ENCODE measurements around the gene FAM234B. TPM values are rescaled to one million over a fixed set of nuclear protein-coding genes. Genes with fewer than 3 reads are reported as not detected.

FAM234B gene
- total RNA-seq, 1 experiment from 2014 or later: 6.8 TPM

DNA sequence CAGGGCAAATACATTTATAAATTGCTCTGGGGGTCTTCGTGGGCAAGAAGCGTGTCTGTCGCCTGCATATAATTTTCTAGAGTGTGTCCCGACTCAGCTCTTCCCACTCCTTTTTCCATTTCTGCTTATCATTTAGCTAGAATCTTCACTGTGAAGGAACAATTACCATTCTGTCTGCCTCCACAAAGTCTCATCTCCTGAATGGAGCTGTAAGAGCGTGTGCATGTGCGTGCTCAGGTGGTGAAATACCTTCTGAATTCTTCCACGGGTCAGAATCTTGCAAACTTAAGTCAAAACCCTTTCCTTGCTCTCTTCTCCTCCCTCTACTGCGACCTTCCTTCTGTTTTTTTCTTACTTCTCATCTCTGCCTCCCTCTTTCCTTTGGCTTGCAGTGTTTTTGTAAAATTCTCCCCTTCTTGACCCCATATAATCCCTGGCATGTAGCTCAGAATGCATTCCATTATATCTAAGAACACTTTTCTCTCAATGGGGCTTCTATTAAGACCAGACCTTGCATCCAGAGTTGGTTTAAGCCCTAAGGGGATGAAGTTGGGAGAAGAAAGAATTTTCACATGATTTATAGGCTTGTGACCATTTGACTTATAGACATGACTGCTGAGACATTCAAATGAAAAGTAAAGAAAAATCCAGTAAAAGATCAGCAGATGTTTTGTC lies 84.2 kb downstream of the FAM234B start:
- no peaks in the 10 kb centered on the region for H3K36me3 ChIP-seq
- no peak overlapping the region for H3K4me3 ChIP-seq
- no peak for DNase-seq (ENCODE audit: low read depth in 1 of 2, low spot score in 2 of 2)
- H3K27me3 ChIP-seq (replicated peaks): no peaks in the 10 kb centered on the region
- H3K9me3 ChIP-seq (replicated peaks): no peaks in the 10 kb centered on the region
- H3K27ac ChIP-seq: no peak overlapping the region
- H3K4me1 ChIP-seq (replicated peaks): peaks cover 35% of the 10 kb centered on the region

DNA sequence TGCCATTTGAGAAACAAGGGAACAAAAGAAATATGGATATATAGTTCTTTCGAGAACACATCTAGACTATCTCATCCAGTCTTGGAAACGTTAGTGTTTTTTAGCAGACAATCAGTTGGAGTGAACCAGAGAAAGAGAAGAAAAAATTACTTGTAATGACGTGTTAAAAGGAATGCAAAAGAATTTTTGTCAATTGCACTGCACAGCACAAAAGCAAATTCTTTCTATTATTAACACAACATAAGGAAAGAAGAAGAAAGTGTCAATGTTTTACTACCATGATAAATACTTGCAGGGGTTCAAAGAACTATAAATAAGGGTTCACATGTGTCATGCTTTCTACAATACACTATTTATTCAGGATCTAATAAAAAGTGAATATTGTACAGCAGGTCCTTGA lies 86.8 kb downstream of the FAM234B start:
- Histone ChIP-seq H3K4me1 (replicated peaks) (peaks cover 25% of the 10 kb centered on the region), H3K27ac (no peak overlapping the region), H3K9me3 (replicated peaks) (no peaks in the 10 kb centered on the region), H3K4me3 (no peak overlapping the region), H3K27me3 (replicated peaks) (no peaks in the 10 kb centered on the region), H3K36me3 (no peaks in the 10 kb centered on the region)
- peak in 1 of 2 experiments; percentile 11 for DNase-seq (ENCODE audit: low read depth in 1 of 2, low spot score in 2 of 2)

Other genes with a start within 250 kb of the FAM234B start
- 86.1 and 148 TPM in 2 replicates for gene DDX47, start 231.0 kb upstream of the FAM234B start, total RNA-seq (2014; rRNA removed; shearing (Covaris generic))
- 1.6 and 2.8 TPM in 2 replicates for gene GPRC5A, start 152.8 kb upstream of the FAM234B start, total RNA-seq (2014; rRNA removed; shearing (Covaris generic))
- gene GPRC5D, start 92.2 kb upstream of the FAM234B start, total RNA-seq (2014; rRNA removed; shearing (Covaris generic)): not detected in 2 replicates
- 3.2 and 6.6 TPM in 2 replicates for gene HEBP1, start 44.1 kb upstream of the FAM234B start, total RNA-seq (2014; rRNA removed; shearing (Covaris generic))
- 0.32 TPM in 1 of 2 replicates, not detected in the other for gene GSG1, start 59.3 kb downstream of the FAM234B start, total RNA-seq (2014; rRNA removed; shearing (Covaris generic))
- gene EMP1, start 152.3 kb downstream of the FAM234B start, total RNA-seq (2014; rRNA removed; shearing (Covaris generic)): 45.2 and 159 TPM in 2 replicates

All from SJSA1 (cell line).